Activated CD4-positive, alpha-beta T cell treated with anti-CD3 and anti-CD28 coated beads, Interleukin-2, amount 10 ng/mL, durations not matched to agents 24 days and 14 days (primary cell): ENCODE results near the gene ANKH. TPM values are rescaled to one million over a fixed set of nuclear protein-coding genes. Genes with fewer than 3 reads are reported as not detected.

ENCODE experiments used
- DNase-seq: peaks from one replicate; pipeline ENCODE4 v3.0.0; 2022
- H3K27ac Mint-ChIP-seq: one replicate; pipeline ENCODE4 v1.8.0; 2022; ENCODE audit warnings: mild to moderate bottlenecking, mixed read lengths
- H3K27me3 Mint-ChIP-seq: one replicate; pipeline ENCODE4 v1.8.0; 2022; ENCODE audit warnings: mixed read lengths
- H3K36me3 Mint-ChIP-seq: one replicate; pipeline ENCODE4 v1.8.0; 2022; ENCODE audit warnings: low read depth, mild to moderate bottlenecking, mixed read lengths
- H3K4me1 Mint-ChIP-seq: one replicate; pipeline ENCODE4 v1.8.0; 2021; ENCODE audit warnings: mixed read lengths
- H3K4me3 Mint-ChIP-seq: one replicate; pipeline ENCODE4 v1.8.0; 2022; ENCODE audit warnings: mild to moderate bottlenecking, moderate library complexity, mixed read lengths
- H3K9me3 Mint-ChIP-seq: one replicate; pipeline ENCODE4 v1.8.0; 2021; ENCODE audit warnings: mixed read lengths
- intact Hi-C: fragments of 100-400 bp; cut with micrococcal nuclease; formaldehyde crosslinking; loops from one replicate; pipeline ENCODE4 v1.15.1; 2023
- total RNA-seq: library from RNA; stranded (reverse); gene quantifications from 2 replicates; pipeline ENCODE4 v1.2.3, GENCODE V29; 2022

ANKH gene
- total RNA-seq, 1 donor from 2014 or later: 46.7 TPM

- peaks cover 7% of the 10 kb centered on the region for H3K4me1 Mint-ChIP-seq
- no peaks in the 10 kb centered on the region for H3K27me3 Mint-ChIP-seq
- H3K4me3 Mint-ChIP-seq: no peak overlapping the region
- DNase-seq: no peak
- no peaks in the 10 kb centered on the region for H3K9me3 Mint-ChIP-seq
- peaks cover 59% of the 10 kb centered on the region for H3K36me3 Mint-ChIP-seq
- intact Hi-C loops: no loop called here
- H3K27ac Mint-ChIP-seq: no peak overlapping the region
Observed at GRCh38 chr5:14714706-14715105, 156.9 kb downstream of the ANKH start.

GRCh38 chr5:14713476-14714390 lies 157.8 kb downstream of the ANKH start:
- Mint-ChIP-seq H3K27me3 (no peaks in the 10 kb centered on the region), H3K36me3 (peaks cover 65% of the 10 kb centered on the region), H3K27ac (peak overlapping the region; percentile 25), H3K4me3 (no peak overlapping the region), H3K9me3 (no peaks in the 10 kb centered on the region), H3K4me1 (peaks cover 11% of the 10 kb centered on the region)
- DNase-seq: no peak
- intact Hi-C loops: no loop called here

- H3K36me3 Mint-ChIP-seq: peaks cover 73% of the 10 kb centered on the region
Observed at GRCh38 chr5:14712666-14713065, 158.9 kb downstream of the ANKH start.

DNA sequence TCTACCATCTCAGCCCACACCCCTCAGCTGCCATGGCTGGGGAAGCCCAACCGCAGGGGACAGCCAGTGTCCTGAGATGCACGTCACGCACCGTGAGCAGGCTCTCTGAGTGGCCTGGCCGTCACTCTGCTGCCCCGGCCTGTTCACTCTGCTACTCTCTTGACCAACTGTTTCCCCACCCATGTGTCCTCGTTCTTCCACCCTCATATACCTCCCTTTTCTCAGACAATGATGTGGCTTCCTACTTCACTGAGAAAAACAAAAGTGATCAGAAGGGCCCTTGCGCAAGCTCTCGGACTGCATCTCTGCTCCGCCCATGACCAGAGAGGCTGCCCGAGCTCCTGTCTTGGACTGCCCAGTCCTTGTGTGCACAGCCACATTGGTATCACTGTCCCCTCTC lies 159.4 kb downstream of the ANKH start:
- H3K4me1 Mint-ChIP-seq: peaks cover 24% of the 10 kb centered on the region
- H3K27me3 Mint-ChIP-seq: no peaks in the 10 kb centered on the region
- no peak for DNase-seq
- peak overlapping the region; percentile 3 for H3K27ac Mint-ChIP-seq
- peaks cover 75% of the 10 kb centered on the region for H3K36me3 Mint-ChIP-seq
- H3K4me3 Mint-ChIP-seq: no peak overlapping the region
- H3K9me3 Mint-ChIP-seq: no peaks in the 10 kb centered on the region
- intact Hi-C loops: no loop called here

More at GRCh38 chr5:14712666-14713065, 158.9 kb downstream of the ANKH start:
- no peak overlapping the region for H3K4me3 Mint-ChIP-seq
- H3K27ac Mint-ChIP-seq: no peak overlapping the region
- H3K9me3 Mint-ChIP-seq: no peaks in the 10 kb centered on the region
- H3K4me1 Mint-ChIP-seq: peaks cover 20% of the 10 kb centered on the region
- no peaks in the 10 kb centered on the region for H3K27me3 Mint-ChIP-seq
- no peak for DNase-seq
- intact Hi-C loops: no loop called here

GRCh38 chr5:14710313-14710994 lies 161.1 kb downstream of the ANKH start:
- no peaks in the 10 kb centered on the region for H3K27me3 Mint-ChIP-seq
- no peak for DNase-seq
- peaks cover 78% of the 10 kb centered on the region for H3K36me3 Mint-ChIP-seq
- H3K27ac Mint-ChIP-seq: peak overlapping the region; percentile 40
- H3K4me3 Mint-ChIP-seq: no peak overlapping the region
- H3K4me1 Mint-ChIP-seq: peaks cover 40% of the 10 kb centered on the region
- no peaks in the 10 kb centered on the region for H3K9me3 Mint-ChIP-seq
- intact Hi-C loops: no loop called here

DNA sequence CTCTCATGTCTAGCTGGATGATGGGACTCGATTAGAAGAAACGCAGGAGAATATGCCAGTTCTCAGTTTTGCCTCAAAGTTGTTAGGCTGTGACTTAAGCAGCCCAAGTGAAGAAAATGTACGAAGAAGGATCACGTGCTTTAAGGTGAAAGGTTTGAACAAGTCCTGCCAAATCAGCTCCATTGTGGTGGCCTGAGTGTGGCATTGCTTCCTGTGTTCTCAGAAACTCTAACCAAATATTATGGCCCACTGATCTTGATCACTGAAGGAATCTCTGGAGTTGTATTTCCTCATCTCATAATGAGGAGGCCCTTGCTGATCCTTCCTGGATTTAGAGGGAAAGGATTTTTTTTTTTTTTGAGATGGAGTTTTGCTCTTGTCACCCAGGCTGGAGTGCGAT lies 163.0 kb downstream of the ANKH start:
- peaks cover 80% of the 10 kb centered on the region for H3K36me3 Mint-ChIP-seq
- intact Hi-C loops: loop anchor here (5.0 kb wide), 4 partner anchors 104 to 294 kb away; partner anchors contain the start of gene ANKH
- H3K9me3 Mint-ChIP-seq: no peaks in the 10 kb centered on the region
- H3K4me1 Mint-ChIP-seq: peaks cover 57% of the 10 kb centered on the region
- H3K4me3 Mint-ChIP-seq: peak overlapping the region; percentile 24
- DNase-seq: no peak
- H3K27me3 Mint-ChIP-seq: no peaks in the 10 kb centered on the region
- peak overlapping the region; percentile 49 for H3K27ac Mint-ChIP-seq

DNA sequence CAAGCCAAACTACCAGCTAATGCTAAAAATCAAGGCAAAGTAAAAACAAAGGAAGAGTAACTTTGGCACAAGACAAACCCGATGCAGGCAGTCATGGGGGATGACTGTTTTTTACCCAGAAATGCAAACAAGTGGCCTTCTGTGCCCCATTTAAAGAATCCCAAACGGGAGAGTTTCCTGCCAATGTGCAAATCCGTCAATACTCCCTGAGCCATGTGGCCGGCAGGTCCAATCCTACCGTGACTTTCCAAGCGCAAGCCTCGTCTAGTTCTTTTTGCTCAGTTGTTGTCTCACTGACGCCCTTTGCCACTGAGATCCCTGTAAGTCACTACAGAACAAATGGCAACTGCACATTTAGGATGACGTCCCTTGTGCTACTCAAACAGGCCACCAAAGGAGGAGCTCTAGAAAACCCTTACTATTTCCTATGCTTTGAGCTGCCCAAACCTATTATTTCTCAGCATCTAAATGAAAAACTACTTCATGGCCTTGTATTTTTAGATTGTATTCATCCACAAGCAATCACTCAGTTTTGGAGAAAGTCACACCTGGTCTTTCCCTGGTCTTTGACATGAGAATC lies 163.7 kb downstream of the ANKH start:
- intact Hi-C loops: loop anchor here (2.0 to 5.0 kb wide), 5 partner anchors 19 to 294 kb away; partner anchors contain the start of gene ANKH
- peak overlapping the region; percentile 99 for H3K27ac Mint-ChIP-seq
- H3K27me3 Mint-ChIP-seq: no peaks in the 10 kb centered on the region
- DNase-seq: no peak
- H3K9me3 Mint-ChIP-seq: no peaks in the 10 kb centered on the region
- H3K4me3 Mint-ChIP-seq: peak overlapping the region; percentile 24
- H3K36me3 Mint-ChIP-seq: peaks cover 82% of the 10 kb centered on the region
- peaks cover 64% of the 10 kb centered on the region for H3K4me1 Mint-ChIP-seq

DNA sequence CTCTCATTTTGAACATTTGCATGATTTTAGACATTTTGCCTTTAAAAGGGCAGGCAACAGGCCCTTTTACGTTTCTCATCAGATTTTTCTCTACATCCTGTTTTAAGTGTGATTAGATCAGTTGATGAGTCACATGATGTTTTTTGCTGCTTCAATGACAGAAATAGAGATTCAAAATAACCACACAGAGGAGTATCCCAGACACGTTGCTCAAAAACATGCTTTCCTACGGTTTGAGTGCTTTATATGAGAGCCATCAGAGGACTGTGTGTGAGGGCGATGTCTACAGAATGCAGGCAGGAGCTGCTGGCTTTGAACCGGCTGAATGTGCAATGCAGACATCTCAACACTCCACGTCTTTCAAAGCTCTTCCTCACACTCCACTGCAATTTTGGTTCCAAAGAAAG lies 165.0 kb downstream of the ANKH start:
- intact Hi-C loops: loop anchor here (1.0 to 5.0 kb wide), 7 partner anchors 20 to 296 kb away; partner anchors contain the start of gene ANKH
- peak; percentile 87 for DNase-seq
- Mint-ChIP-seq H3K27ac (peak overlapping the region; percentile 99), H3K4me1 (peaks cover 69% of the 10 kb centered on the region), H3K9me3 (no peaks in the 10 kb centered on the region), H3K27me3 (no peaks in the 10 kb centered on the region), H3K36me3 (peaks cover 79% of the 10 kb centered on the region), H3K4me3 (peak overlapping the region; percentile 82)

GRCh38 chr5:14705556-14705955 lies 166.0 kb downstream of the ANKH start:
- DNase-seq: no peak
- Mint-ChIP-seq H3K36me3 (peaks cover 73% of the 10 kb centered on the region), H3K4me1 (peaks cover 73% of the 10 kb centered on the region)

DNA sequence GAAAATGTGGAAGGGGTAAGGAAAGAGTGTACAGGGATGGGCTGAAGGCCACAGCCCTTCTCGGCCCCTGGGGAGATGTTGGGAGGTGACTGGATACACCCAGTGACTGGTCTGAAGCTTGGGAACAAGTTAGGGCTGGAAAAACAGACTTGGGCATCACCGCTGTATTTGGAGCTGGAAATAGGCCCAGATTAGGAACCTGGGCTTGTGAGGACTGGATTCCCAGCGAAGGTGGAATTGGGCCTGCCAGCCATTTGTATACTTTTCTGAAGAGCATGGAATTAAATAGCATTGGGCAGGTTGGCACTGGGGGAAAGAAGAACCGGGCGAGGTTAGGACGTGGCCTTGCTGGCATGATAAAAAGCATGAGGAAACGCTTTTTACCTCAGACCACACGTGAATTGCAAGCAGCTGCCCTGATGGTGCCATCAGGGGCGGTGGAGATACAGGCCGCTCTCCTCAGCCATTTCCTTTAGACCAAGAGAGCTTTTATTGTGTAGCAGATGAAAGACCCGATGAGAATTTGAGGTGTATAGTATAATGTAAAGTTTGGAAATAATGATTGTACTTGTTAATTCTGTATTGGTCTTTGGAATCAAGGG lies 169.2 kb downstream of the ANKH start:
- Mint-ChIP-seq H3K4me1 (peaks cover 71% of the 10 kb centered on the region), H3K9me3 (no peaks in the 10 kb centered on the region), H3K36me3 (peaks cover 71% of the 10 kb centered on the region), H3K27ac (peak overlapping the region; percentile 83), H3K4me3 (no peak overlapping the region), H3K27me3 (no peaks in the 10 kb centered on the region)
- DNase-seq: no peak
- intact Hi-C loops: no loop called here

More at GRCh38 chr5:14705556-14705955, 166.0 kb downstream of the ANKH start:
- peak overlapping the region; percentile 99 for H3K27ac Mint-ChIP-seq
- H3K27me3 Mint-ChIP-seq: no peaks in the 10 kb centered on the region
- no peak overlapping the region for H3K4me3 Mint-ChIP-seq
- intact Hi-C loops: loop anchor here (5.0 kb wide), 4 partner anchors 107 to 297 kb away; partner anchors contain the start of gene ANKH
- H3K9me3 Mint-ChIP-seq: no peaks in the 10 kb centered on the region

DNA sequence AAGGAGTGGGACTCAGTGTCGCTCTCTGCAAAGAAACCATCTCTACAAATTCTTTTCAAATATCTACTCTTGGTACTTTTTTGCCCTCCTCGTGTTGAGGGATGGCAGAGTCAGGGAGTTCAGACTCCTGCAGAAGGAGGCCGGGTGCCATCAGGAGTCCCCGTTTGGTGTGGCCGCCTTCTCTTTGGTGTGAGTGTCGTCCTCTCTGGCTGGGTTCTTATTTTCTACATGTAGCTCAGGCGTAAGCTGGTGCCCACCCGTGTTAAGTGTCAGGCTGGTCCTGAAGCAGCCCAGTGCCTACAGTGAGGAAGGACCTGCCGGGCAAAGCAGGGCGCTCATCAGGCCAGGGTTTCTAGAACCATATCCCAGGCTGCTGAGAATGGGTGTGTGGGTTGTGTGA lies 170.0 kb downstream of the ANKH start:
- H3K4me1 Mint-ChIP-seq: peaks cover 65% of the 10 kb centered on the region
- no peak overlapping the region for H3K4me3 Mint-ChIP-seq
- DNase-seq: no peak
- no peaks in the 10 kb centered on the region for H3K27me3 Mint-ChIP-seq
- no peaks in the 10 kb centered on the region for H3K9me3 Mint-ChIP-seq
- intact Hi-C loops: no loop called here
- peaks cover 70% of the 10 kb centered on the region for H3K36me3 Mint-ChIP-seq
- peak overlapping the region; percentile 83 for H3K27ac Mint-ChIP-seq

DNA sequence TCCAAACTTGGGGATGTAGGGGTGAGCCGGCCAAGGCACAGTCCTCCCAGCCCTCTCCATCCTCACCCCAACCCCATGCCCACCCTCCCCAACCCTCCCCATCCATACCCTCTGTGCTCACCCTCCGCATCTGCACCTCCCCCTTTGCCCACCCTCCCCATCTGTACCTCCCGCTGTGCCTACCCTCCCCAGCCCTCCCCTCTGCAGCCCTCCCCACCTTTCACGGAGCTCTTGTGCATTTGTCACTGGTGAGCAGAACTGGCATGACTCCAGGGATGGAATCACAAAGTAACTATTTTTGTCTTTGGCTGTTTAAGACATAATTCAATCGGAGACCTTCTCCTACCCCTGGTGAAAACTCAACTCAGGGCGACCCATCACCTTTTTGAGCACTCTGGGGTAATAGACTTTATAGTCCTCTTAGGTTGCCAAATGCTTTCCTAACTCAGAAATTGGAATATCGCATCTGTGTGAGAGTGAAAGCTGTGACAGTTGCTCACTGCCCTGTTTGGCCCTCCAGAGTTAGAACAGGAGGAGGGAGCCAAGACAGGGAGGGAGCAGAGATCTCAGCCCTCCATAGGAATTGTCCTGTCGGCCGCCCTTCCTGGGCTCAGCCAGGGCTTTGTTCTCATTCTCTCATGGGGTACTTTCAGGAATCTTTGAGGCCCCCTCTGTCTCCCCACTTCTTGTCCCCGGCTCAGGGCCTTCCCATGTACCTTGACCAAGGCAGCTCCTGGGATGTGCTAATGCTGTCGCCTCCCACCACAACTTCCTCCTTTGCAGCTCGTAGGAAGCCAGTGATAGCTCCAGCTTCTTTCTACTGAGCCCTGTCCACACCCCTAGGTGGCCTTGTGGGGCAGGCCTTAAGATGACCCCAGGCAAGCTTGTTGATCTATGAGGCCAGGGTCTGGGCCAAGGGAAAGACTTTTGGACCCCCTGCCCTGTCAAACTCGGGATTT lies 170.8 kb downstream of the ANKH start:
- Mint-ChIP-seq H3K4me3 (no peak overlapping the region), H3K27ac (peak overlapping the region; percentile 83), H3K27me3 (no peaks in the 10 kb centered on the region), H3K4me1 (peaks cover 64% of the 10 kb centered on the region), H3K36me3 (peaks cover 72% of the 10 kb centered on the region), H3K9me3 (no peaks in the 10 kb centered on the region)
- DNase-seq: peak; percentile 56
- intact Hi-C loops: no loop called here
